ENCODE measurements around the gene RASSF3.

DNA sequence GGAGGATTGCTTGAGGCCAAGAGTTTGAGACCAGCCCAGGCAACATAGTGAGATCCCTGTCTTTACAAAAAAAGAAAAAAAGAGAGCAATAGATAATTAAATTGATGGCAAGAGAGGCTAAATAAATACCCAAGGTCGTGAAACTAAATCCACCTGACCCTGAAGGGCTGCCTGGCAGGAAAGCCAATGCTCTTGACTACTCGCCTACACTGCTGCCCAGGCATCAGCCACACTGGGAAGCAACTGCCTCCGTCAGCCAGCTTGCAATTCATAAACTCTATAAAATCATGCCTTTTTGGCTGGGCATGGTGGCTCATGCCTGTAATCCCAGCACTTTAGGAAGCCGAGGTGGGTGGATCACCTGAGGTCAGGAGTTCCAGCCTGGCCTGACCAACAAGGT is 31.7 kb upstream of the RASSF3 start:
- TF ChIP-seq, protein P1, sequence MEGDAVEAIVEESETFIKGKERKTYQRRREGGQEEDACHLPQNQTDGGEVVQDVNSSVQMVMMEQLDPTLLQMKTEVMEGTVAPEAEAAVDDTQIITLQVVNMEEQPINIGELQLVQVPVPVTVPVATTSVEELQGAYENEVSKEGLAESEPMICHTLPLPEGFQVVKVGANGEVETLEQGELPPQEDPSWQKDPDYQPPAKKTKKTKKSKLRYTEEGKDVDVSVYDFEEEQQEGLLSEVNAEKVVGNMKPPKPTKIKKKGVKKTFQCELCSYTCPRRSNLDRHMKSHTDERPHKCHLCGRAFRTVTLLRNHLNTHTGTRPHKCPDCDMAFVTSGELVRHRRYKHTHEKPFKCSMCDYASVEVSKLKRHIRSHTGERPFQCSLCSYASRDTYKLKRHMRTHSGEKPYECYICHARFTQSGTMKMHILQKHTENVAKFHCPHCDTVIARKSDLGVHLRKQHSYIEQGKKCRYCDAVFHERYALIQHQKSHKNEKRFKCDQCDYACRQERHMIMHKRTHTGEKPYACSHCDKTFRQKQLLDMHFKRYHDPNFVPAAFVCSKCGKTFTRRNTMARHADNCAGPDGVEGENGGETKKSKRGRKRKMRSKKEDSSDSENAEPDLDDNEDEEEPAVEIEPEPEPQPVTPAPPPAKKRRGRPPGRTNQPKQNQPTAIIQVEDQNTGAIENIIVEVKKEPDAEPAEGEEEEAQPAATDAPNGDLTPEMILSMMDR (conservative IDR thresholded peaks at IDR 0.05; ENCODE audit: low read length) = no peak
- no peak for TF ChIP-seq EZH2phosphoT487 (IDR thresholded peaks at IDR 0.05; ENCODE audit: borderline replicate concordance)
